Kidney (tissue), 14 donors: Measurements from ENCODE around the gene GPRASP3. TPM values are rescaled to one million over a fixed set of nuclear protein-coding genes. Genes with fewer than 3 reads are reported as not detected.
A peak's percentile ranks its signal among the peaks of the same experiment; 100 is the strongest.
"Not testable (repeated sequence)": the region's sequence is repeated elsewhere in the genome, so short reads cannot be mapped to it uniquely, and the experiment has no call there.

Source experiments
- DNase-seq, 5 donors: peaks; one replicate each; pipeline ENCODE4 v3.0.0-alpha.2; 2013 to 2020
- FAIRE-seq: peaks from 2 replicates; lab custom pipeline; 2012; peaks lifted over from hg19 to GRCh38; lab: Jason Lieb, UNC
- H3K27ac ChIP-seq, 2 donors: one replicate each; pipeline ENCODE4 v1.7.0; 2013; ENCODE audit warnings: low read depth in 2 of 2, low read length in 2 of 2, inconsistent platforms in 1 of 2
- H3K27me3 ChIP-seq: one replicate; pipeline ENCODE4 v1.7.1; 2013; ENCODE audit warnings: low read length, inconsistent platforms; ENCODE audit not compliant: control insufficient read depth, insufficient read depth
- H3K36me3 ChIP-seq, 3 donors: one replicate each; pipeline versions ENCODE4 v1.7.0 to v1.7.1; 2013; ENCODE audit warnings: low read length in 3 of 3, control low read depth in 1 of 3, inconsistent platforms in 1 of 3; ENCODE audit not compliant: insufficient read depth in 3 of 3, control insufficient read depth in 2 of 3
- H3K4me1 ChIP-seq, 3 donors: one replicate each; pipeline versions ENCODE4 v1.7.0 to v1.7.1; 2013; ENCODE audit warnings: low read length in 3 of 3, inconsistent platforms in 1 of 3, low read depth in 1 of 3; ENCODE audit not compliant: control insufficient read depth in 2 of 3, insufficient read depth in 2 of 3
- H3K4me3 ChIP-seq, 3 donors: one replicate each; pipeline versions ENCODE4 v1.7.0 to v1.8.1; 2013; ENCODE audit warnings: low read length in 3 of 3, control low read depth in 1 of 3, inconsistent platforms in 1 of 3
- H3K9ac ChIP-seq, 3 donors: one replicate each; pipeline versions ENCODE4 v1.7.0 to v1.7.1; 2013; ENCODE audit warnings: low read length in 3 of 3, control low read depth in 1 of 3, inconsistent platforms in 1 of 3
- H3K9me3 ChIP-seq, 3 donors: one replicate each; pipeline versions ENCODE4 v1.7.0 to v1.7.1; 2013; ENCODE audit warnings: low read length in 3 of 3, control low read depth in 1 of 3, inconsistent platforms in 1 of 3; ENCODE audit not compliant: control insufficient read depth in 2 of 3, insufficient read depth in 1 of 3
- intact Hi-C: fragments of 100-400 bp; cut with DNase I; formaldehyde crosslinking; loops from one replicate; pipeline ENCODE4 v1.11.1; 2022
- polyA plus RNA-seq: library from polyadenylated mRNA; stranded (reverse); fragments of 350-450 nt; fragmentation: Illumina TruSeq; extraction: RNeasy Lipid Tissue Mini Kit (QIAGEN cat#74804); gene quantifications from one replicate; pipeline ENCODE4 v1.2.3, GENCODE V29; 2014; ENCODE audit warnings: low read depth, low replicate concordance; ENCODE audit not compliant: insufficient read depth
- total RNA-seq: library from RNA; stranded (reverse); fragmentation: NEBNext Ultra II Directional; extraction: Animal tissue kit (Norgen Biotek cat#: 25700); gene quantifications from one replicate; pipeline ENCODE4 v1.2.1, GENCODE V29; 2021
- TF ChIP-seq, protein P1 (sequence below): IDR thresholded peaks from 3 replicates; pipeline ENCODE4 v1.5.1; 2012; ENCODE audit warnings: mild to moderate bottlenecking, moderate library complexity, borderline replicate concordance; ENCODE audit not compliant: insufficient read depth; ENCODE audit errors: extremely low read depth
- donor health status: control.
- donor health status: control.
- donor health status: control.
- donor health status: control.
- donor health status: control.
- donor health status: DM: yes; HTN: yes; CAD: no.
- donor health status: Normal renal cell carcinoma (clear cell type).

GPRASP3 gene
- total and polyA plus RNA-seq, 2 donors from 2014 or later = 4.3 to 4.5 TPM

DNA sequence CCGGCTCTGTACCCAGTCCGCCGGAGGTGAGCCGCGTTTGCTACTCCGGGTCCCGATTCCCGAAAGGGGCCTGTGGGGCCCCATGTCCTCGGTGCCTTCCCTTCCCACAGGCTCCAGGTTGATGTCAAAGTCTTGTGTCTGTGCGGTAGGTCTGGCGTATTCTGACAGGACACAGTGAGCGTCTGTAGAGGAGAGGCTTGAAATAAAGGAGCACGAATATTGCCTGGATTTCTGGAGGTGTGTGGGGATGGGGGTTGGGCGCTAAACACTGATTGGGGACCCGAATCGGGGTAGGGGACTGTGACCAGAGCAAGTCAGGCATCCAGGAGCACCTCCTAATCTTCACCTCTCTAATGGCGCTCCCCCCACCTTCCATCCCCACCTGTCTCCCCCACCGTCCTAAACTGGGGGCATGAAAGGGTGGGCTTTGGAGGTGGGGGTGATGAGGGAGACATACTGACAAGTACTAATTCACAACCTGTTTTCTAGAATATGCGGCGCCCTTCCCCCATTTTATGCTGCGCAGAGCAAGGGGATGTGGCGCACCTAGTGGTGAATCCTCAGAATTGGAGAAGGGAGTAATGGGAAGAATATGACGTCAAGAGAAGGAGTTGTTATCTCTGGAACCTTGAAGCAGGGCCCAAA is 7.4 kb upstream of the GPRASP3 start:
- H3K4me1 ChIP-seq = no peaks in the 10 kb centered on the region
- TF ChIP-seq, protein P1, sequence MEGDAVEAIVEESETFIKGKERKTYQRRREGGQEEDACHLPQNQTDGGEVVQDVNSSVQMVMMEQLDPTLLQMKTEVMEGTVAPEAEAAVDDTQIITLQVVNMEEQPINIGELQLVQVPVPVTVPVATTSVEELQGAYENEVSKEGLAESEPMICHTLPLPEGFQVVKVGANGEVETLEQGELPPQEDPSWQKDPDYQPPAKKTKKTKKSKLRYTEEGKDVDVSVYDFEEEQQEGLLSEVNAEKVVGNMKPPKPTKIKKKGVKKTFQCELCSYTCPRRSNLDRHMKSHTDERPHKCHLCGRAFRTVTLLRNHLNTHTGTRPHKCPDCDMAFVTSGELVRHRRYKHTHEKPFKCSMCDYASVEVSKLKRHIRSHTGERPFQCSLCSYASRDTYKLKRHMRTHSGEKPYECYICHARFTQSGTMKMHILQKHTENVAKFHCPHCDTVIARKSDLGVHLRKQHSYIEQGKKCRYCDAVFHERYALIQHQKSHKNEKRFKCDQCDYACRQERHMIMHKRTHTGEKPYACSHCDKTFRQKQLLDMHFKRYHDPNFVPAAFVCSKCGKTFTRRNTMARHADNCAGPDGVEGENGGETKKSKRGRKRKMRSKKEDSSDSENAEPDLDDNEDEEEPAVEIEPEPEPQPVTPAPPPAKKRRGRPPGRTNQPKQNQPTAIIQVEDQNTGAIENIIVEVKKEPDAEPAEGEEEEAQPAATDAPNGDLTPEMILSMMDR = peak; percentile 46
- FAIRE-seq = peak; percentile 66
- H3K9ac ChIP-seq = peak overlapping the region; percentile 49 to 93 (median 72)
- H3K27me3 ChIP-seq = no peaks in the 10 kb centered on the region
- no peaks in the 10 kb centered on the region for H3K36me3 ChIP-seq
- H3K9me3 ChIP-seq = no peaks in the 10 kb centered on the region
- peak overlapping the region; percentile 78 to 90 for H3K27ac ChIP-seq
- peak overlapping the region; percentile 75 to 90 (median 90) for H3K4me3 ChIP-seq
- peak in 4 of 5 donors; percentile 79 to 88 (median 82) for DNase-seq
- intact Hi-C loops = no loop called here

DNA sequence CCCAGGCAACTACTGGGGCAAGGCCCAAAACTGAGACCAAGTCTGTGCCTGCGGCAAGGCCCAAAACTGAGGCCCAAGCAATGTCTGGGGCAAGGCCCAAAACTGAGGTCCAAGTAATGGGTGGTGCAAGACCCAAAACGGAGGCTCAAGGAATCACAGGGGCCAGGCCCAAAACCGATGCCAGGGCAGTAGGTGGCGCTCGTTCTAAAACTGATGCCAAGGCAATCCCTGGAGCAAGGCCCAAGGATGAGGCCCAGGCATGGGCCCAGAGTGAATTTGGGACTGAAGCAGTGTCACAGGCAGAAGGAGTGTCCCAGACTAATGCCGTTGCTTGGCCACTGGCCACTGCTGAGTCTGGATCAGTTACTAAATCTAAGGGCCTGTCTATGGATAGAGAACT is 5.5 kb upstream of the GPRASP3 start:
- Histone ChIP-seq H3K9ac (no peak overlapping the region), H3K9me3 (no peaks in the 10 kb centered on the region), H3K4me3 (no peak overlapping the region), H3K4me1 (no peaks in the 10 kb centered on the region), H3K27ac (no peak overlapping the region), H3K27me3 (no peaks in the 10 kb centered on the region), H3K36me3 (no peaks in the 10 kb centered on the region)
- FAIRE-seq = no peak
- DNase-seq = no peak
- intact Hi-C loops = no loop called here
- TF ChIP-seq, protein P1 = no peak

DNA sequence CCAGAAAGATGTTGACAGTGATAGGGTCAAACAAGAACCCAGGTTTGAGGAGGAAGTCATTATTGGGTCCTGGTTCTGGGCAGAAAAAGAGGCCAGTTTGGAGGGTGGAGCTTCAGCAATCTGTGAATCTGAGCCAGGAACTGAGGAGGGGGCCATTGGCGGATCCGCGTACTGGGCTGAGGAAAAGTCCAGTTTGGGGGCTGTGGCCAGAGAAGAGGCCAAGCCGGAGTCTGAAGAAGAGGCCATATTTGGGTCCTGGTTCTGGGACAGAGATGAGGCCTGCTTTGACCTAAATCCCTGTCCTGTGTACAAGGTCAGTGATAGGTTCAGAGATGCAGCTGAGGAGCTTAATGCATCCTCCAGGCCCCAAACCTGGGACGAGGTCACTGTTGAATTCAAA is 4.6 kb upstream of the GPRASP3 start:
- Histone ChIP-seq H3K4me3 (no peak overlapping the region), H3K36me3 (no peaks in the 10 kb centered on the region), H3K4me1 (peaks cover 0 to 2% (median 0%) of the 10 kb centered on the region in 3 donors), H3K9me3 (no peaks in the 10 kb centered on the region), H3K27ac (no peak overlapping the region), H3K27me3 (no peaks in the 10 kb centered on the region), H3K9ac (no peak overlapping the region)
- intact Hi-C loops = no loop called here
- TF ChIP-seq, protein P1 = no peak
- no peak for DNase-seq
- FAIRE-seq = no peak

DNA sequence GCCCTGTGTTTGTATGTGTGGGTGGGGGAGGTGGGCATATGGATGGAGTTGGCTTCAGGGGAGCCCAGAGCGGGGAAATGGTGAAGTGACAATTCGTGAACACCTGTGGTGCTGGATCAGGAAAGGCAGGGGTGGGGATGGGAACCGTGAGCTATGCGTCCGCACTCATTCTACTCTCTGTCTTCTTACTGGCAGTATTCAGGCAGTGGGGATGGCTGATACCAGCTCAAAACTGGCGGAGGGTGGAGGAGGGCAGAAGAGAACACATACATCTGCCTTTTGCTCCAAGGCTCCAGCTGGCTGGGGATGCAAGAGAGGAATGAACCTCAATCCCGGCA is 595 bp downstream of the GPRASP3 start:
- intact Hi-C loops, H3K27ac ChIP-seq, H3K4me1 ChIP-seq, H3K9me3 ChIP-seq, H3K27me3 ChIP-seq, FAIRE-seq, H3K36me3 ChIP-seq, DNase-seq: not testable (repeated sequence)
- Histone ChIP-seq H3K4me3 (peak overlapping the region; percentile 87 to 95 (median 89)), H3K9ac (peak overlapping the region in 2 of 3 donors; percentile 69 to 89)
